H7 (cell line): ENCODE measurements around the gene C1orf74. TPM values are rescaled to one million over a fixed set of nuclear protein-coding genes. Genes with fewer than 3 reads are reported as not detected.

Experiments
- DNase-seq: peaks from one replicate; pipeline ENCODE4 v3.0.0; 2012
- H3K27me3 ChIP-seq: 2 replicates; pipeline ENCODE4 v1.6.0; 2011; ENCODE audit warnings: mild to moderate bottlenecking, low read length; ENCODE audit not compliant: control insufficient read depth, insufficient read depth
- H3K36me3 ChIP-seq: replicated peaks from 2 replicates; pipeline ENCODE4 v1.5.1; 2011; ENCODE audit warnings: low read length; ENCODE audit not compliant: control insufficient read depth, insufficient read depth
- H3K4me3 ChIP-seq: 2 replicates; pipeline ENCODE4 v1.5.1; 2011; ENCODE audit warnings: low read depth, mild to moderate bottlenecking, control low read depth, low read length, moderate library complexity; ENCODE audit not compliant: insufficient read depth
- total RNA-seq: library from RNA; depleted of rRNA; stranded (reverse); fragments of >200 nt; shearing (Covaris generic); gene quantifications from 2 replicates; pipeline ENCODE4 v1.2.3, GENCODE V29; 2014

The C1orf74 gene
- total RNA-seq, 1 experiment from 2014 or later = 5.9 TPM

DNA sequence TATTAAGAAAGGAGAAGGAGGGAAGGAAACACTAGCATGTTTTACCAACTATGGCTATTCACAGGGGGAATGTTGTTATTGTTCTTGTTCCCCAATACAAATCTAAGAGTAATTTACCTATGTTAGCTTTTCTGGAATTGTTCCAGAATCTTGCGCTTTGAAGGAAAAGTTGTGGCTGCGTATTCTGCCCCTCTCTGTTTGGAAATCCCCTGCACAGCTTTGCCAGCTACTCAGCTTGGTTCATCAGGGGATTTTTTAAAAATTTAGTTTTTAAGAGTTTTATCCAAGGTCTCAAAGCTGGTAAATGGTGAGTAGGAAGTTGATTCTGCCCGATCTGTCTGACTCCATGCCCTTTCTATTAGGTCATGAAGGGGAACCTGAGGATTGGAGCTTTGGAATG, 31.1 kb upstream of the C1orf74 start:
- Histone ChIP-seq H3K27me3 (peaks cover 3% of the 10 kb centered on the region; the same call in 1 of the 2 replicates), H3K36me3 (no peaks in the 10 kb centered on the region), H3K4me3 (no peak overlapping the region)
- no peak for DNase-seq

DNA sequence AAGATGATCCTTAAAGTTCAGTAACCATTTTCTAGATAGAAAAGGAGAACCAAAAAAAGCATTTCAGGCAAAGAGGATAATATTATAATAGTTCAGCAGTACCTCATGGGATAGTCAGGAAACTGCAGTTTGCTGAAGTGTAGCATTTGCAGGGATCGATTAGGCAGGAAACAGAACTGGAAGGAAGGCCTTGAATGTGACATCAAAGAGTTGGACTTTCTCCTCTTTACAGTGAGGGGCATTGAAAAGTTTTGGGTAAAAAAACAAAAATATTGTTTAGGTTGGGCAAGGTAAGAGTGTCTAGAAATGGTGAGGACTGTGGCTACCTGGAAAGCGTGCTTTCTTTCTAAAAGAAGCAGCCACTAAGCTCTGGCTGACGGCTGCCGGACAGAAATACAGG, 29.5 kb upstream of the C1orf74 start:
- no peaks in the 10 kb centered on the region for H3K36me3 ChIP-seq
- H3K27me3 ChIP-seq = peaks cover under 1% of the 10 kb centered on the region; the same call in 1 of the 2 replicates
- no peak for DNase-seq
- H3K4me3 ChIP-seq = no peak overlapping the region

DNA sequence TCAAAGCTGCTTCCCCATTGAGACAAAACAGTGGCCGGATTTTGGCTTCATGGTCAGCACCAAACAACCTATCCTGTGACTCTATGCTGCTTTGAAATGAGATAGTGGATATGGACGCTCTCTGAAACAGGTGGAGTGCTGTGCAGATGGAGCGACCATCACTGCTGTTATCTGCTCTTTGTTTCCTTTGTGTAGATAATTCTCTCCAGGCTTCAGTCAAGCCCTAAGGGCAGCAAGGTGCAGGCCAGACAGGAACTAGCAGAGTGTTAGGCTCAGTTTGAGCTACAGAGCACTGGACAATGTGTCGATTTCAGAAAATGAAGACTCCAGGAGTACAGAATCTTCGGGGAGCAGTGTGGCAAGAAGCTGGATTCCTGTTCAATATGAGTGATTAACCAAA, 26.4 kb upstream of the C1orf74 start:
- no peak for DNase-seq
- H3K27me3 ChIP-seq = peaks cover 1% of the 10 kb centered on the region; the same call in 1 of the 2 replicates
- no peak overlapping the region for H3K4me3 ChIP-seq
- H3K36me3 ChIP-seq = no peaks in the 10 kb centered on the region

DNA sequence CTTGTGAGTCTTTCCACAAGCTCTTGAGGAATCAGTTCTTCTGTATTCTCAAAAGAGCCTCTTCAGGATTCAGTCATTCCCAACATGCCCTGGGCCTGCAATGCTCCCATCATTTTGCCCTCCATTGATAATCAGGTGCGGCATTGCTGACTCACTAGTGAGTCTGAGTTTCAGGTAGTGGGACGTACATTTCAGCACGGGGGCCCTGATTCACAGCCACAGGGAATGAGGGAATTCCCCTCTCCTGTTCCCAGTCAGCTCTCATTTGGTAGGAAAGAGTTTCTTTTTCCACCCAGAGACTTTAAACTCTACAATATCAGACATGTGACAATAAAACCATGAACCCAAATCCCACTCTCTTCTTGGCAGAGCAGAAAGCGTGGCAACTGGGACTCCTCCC, 25.3 kb upstream of the C1orf74 start:
- Histone ChIP-seq H3K4me3 (no peak overlapping the region), H3K36me3 (no peaks in the 10 kb centered on the region), H3K27me3 (peaks cover 12% of the 10 kb centered on the region; the same call in 1 of the 2 replicates)
- no peak for DNase-seq

DNA sequence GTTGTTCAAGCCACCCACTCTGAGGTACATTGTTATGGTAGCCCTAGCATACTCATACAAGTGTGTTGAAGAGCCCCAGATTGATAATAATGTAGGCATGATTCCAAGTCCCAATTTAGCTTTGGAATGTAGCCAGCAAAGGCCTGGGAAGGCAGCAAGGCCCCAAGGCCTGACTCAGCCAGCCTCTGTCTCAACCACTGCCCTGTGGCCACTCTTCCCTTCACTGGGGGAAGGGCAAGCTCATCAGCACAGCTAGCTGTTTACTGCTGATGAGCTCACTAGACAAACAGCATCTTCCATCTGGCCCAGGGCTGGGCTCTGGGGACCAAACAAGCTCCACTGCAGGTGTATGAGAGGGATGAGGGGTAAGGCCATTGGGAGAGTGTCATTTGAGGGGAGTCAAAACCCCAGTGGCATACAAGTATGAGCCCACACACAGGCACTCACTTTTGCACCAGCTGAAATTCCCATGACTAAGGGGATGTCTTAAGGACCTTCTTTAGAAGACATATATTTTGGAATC, 23.8 kb upstream of the C1orf74 start:
- Histone ChIP-seq H3K36me3 (no peaks in the 10 kb centered on the region), H3K27me3 (peaks cover 20% of the 10 kb centered on the region; the same call in 1 of the 2 replicates), H3K4me3 (no peak overlapping the region)
- DNase-seq = no peak

DNA sequence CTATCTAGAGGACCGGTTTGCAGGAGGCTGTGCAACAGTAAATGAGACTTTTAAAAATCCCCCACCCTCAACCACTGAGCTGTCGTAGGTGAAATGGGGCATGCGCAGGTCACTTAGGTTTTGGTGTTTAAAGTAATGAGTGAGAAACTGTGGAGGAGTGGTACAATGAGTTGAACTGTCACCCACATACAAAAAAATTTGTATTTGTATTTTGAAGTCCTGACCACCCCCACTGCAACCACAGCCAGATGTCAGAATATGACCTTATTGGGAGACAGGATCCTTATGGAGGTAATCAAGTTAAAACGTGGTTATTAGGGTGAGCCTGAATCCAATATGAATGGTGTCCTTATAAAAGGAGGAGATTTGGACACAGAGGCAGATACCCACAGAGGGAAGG, 23.1 kb upstream of the C1orf74 start:
- Histone ChIP-seq H3K36me3 (no peaks in the 10 kb centered on the region), H3K4me3 (no peak overlapping the region), H3K27me3 (peaks cover 23% of the 10 kb centered on the region; the same call in 1 of the 2 replicates)
- DNase-seq = no peak

DNA sequence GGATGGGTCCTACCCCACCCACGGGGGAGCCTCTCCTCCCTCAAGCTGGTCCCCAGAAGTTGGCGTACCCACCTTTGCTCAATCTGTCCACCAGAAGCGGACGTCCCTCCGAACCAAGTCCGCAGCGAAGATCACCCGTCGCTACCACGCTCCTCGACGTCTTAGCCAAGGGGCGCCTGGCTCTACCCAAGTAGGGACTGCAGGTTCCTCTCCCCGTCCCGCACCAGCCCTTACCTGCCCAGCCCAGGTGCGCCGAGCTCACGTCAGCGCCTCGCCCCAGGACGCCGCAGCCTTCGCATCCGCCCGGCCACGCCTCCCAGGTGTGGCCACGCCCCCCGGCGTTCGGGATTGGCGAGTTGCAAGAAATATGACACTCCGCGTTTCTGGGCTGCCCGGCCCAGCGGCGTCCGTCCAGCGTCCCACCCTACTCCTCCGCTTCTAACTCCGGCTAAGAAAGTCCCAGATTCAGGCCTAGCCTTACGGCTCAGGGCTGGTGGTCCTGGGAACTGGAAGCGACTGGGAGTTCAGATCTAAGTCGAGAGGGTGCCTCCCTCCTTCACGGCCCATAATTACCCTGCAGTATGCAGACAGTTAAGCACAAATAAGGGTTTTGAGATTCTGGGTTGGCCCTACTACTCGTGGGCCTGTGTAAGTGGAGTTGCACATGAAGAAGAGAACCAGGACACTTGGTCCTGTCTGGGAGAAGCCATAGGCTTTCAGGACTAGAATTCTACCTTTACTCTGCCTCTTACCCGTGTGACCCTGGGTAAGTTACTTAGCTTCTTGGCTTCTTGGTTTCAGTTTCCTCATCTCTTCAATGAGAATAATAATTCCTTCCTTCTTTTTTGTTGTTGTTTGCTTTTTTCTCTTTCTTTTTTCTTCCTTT, 21.8 kb upstream of the C1orf74 start, which contains the start of gene IRF6:
TSS of gene IRF6 (minus strand) at position 268 of the 886 bp plus-strand sequence. CDS start 4,729 bp downstream, outside the sequence.
- peak; percentile 97 for DNase-seq
- no peaks in the 10 kb centered on the region for H3K36me3 ChIP-seq
- H3K4me3 ChIP-seq = peak within 1 kb of the TSS; percentile 48

DNA sequence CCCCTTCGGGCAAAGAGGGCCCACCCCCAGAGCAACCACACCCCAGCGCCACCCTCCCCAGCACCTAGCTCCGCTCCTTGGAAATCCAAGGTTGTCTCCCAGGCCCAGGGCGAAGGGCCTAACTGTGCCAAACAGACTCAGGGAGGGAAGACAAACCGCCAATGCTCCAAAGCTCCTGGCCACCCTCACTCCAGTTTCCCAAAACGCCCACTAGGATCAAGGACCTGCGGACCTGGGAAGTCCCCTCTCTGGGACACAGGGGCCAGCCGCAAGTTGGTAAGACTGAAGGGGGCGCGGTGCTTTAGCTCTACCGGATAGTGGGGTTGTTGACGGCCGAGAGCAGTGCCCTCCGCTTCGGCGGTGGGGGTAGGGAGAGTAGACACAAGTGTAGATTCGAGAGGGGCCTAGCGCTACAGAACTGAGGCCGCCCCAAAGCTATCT, 21.0 kb upstream of the C1orf74 start:
- Histone ChIP-seq H3K4me3 (peak overlapping the region; percentile 48), H3K36me3 (no peaks in the 10 kb centered on the region), H3K27me3 (peaks cover 26% of the 10 kb centered on the region; the same call in 1 of the 2 replicates)
- DNase-seq = peak; percentile 81

More for the DNA sequence above, 21.8 kb upstream of the C1orf74 start, which contains the start of gene IRF6:
- H3K27me3 ChIP-seq = peaks cover 25% of the 10 kb centered on the region; the same call in 1 of the 2 replicates

DNA sequence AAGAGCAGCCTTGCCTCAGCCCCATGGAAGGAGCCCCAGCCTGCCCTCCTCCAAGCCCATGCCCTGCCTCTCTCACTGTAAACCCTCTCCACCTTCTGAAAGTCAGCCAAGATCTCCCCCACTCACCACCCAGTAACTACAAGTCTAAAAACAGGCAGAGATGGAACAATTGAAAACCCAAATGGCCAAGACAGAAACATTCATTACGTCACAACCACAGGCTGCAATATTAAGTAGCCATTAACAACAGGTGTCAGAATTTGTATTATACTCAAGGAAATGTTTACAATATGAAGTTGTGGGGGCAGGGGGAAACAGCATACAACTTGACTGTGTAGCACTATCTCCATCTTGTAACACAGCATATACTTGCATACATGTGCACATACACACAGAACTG, 19.2 kb upstream of the C1orf74 start:
- DNase-seq = no peak
- Histone ChIP-seq H3K36me3 (no peaks in the 10 kb centered on the region), H3K4me3 (no peak overlapping the region), H3K27me3 (peaks cover 26% of the 10 kb centered on the region; the same call in 1 of the 2 replicates)

DNA sequence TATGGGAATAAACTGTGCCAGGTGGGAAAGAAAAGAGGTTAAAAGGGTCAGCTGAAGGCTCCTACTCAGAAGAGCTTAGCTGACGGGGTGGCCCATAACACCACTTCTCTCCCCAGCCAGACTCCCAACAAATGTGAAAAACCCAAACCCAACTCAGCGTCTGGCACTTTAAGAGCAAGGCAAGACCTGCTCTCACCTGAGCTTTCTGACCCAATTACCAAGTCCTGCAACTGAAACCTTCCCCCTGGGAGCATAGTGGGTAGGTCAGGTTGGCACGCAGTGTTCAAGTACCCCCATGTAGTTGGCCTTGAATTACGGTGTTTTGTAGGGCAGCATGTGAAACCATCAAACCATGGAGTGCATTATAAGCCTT, 18.4 kb upstream of the C1orf74 start:
- Histone ChIP-seq H3K27me3 (peaks cover 26% of the 10 kb centered on the region; the same call in 1 of the 2 replicates), H3K4me3 (no peak overlapping the region), H3K36me3 (no peaks in the 10 kb centered on the region)
- no peak for DNase-seq

DNA sequence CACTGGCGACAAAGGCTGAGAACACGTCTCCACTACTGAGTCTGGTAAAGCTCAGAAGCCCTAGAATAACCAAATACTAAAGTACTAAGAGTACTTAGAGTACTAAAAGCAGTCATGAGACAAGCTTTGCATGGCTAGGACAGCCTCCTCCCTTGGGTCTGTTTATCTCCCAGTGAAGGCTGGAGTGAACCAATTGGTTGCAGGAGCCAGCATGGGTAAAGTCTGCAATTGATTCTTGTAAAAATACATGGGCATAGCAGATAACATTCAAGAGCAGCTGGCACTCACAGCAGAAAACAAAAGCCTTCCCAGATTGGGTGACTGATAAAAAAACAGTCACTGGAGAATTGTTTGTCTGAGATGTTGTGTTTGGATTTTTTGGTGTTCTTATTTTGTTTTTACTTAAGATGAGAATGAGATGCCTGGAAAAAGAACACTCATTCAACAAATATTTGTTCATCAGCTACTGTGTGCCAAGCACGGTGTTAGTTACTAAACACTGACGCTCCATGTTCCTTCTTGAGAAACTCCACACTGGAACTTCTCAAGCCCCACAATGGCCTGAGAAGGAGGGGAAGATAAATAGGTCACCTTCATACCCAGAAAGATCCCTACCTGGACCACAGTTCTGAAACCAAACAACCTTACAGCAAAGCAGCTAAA, 17.9 kb upstream of the C1orf74 start:
- H3K36me3 ChIP-seq = no peaks in the 10 kb centered on the region
- DNase-seq = no peak
- peaks cover 26% of the 10 kb centered on the region; the same call in 1 of the 2 replicates for H3K27me3 ChIP-seq
- no peak overlapping the region for H3K4me3 ChIP-seq

DNA sequence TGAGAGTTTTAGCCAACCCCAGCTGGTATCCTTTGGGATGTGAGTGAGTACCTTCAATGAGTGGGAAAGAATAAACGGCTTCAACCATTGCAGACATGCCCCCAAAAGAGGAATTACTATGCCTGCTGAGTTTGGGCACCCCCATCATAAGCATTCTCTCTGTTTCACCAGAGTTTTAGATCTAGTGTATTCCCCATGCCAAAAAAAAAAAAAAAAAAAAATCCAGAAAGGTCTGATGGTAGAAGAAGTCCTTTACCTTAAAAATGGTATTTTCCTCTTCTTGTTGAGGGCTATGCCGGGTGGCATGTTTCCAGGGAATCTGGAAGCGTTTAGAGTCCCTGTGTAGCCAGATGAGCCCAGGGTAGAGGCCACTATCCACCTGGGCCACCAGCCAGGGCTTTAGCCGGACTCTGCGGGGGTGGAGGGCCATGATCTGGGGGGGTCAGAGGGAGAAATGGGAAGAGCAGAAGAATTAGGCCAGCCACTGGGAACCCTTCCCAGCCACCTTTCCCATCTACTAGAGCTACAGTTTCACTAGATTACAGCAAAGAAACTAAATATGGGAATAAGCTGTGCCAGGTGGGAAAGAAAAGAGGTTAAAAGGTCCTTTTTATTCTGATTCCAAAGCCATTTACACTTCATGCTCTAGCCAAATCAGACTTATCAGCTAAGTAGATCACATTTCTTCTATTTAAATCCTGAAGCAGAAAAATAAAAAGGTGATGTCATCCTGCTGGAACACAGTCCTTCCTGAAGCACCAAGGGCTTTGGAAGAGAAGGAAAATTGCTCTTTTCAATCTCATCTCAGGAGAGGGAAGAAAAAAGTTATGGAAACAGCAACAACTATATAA, 16.9 kb upstream of the C1orf74 start:
- H3K4me3 ChIP-seq = no peak overlapping the region
- no peaks in the 10 kb centered on the region for H3K36me3 ChIP-seq
- DNase-seq = no peak
- peaks cover 26% of the 10 kb centered on the region; the same call in 1 of the 2 replicates for H3K27me3 ChIP-seq

DNA sequence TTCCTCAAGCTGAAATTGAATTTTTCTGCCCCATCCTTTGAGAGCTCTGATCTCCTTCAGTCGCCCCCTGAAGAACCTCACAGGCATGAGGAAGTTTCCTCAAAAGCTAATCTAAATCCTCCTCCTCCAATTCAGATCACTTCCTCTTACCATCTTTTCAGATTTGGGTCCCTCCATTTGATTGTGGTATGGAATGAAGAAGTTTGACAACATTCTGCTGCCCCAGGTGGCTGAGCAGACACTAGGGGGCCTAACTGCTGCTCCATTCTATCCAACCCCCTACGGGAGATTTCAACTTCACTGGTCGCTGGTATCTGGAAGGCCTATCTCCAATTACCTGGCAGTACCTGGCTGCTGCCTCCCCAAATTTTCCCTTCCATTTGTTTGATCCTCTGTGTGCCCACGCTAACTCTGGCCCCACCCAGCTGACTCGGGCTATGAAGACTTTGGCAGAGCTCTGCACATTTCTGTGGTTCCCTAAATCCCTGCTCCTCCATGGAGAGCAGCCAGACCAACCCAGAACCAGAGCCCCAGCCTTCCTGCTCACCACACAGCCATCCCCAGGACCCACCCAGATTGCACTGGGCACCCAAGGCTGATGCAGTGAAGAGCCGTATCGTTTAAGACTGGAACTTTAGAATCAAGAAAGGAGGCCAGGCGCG, 13.8 kb upstream of the C1orf74 start:
- Histone ChIP-seq H3K36me3 (peaks cover 5% of the 10 kb centered on the region), H3K27me3 (peaks cover 13% of the 10 kb centered on the region; the same call in 1 of the 2 replicates), H3K4me3 (no peak overlapping the region)
- peak; percentile 38 for DNase-seq
